Neuron (in vitro differentiated cells): ENCODE data around the gene TNFRSF12A.
A peak's percentile ranks its signal among the peaks of the same experiment; 100 is the strongest.

Experiments used
- H2AFZ ChIP-seq: one replicate; pipeline ENCODE4 v1.6.1; 2013; ENCODE audit warnings: low read depth, mild to moderate bottlenecking, inconsistent platforms, low read length, moderate library complexity
- H3K27me3 ChIP-seq: one replicate; pipeline ENCODE4 v1.6.1; 2013; ENCODE audit warnings: low read length; ENCODE audit not compliant: insufficient read depth
- H3K36me3 ChIP-seq: one replicate; pipeline ENCODE4 v1.6.1; 2013; ENCODE audit warnings: low read length; ENCODE audit not compliant: insufficient read depth
- H3K4me1 ChIP-seq: one replicate; pipeline ENCODE4 v1.6.1; 2013; ENCODE audit warnings: low read length; ENCODE audit not compliant: insufficient read depth
- H3K4me3 ChIP-seq: 2 replicates; pipeline ENCODE4 v1.5.1; 2013; ENCODE audit warnings: mild to moderate bottlenecking, low read length, moderate library complexity
- H3K9me3 ChIP-seq: one replicate; pipeline ENCODE4 v1.6.1; 2013; ENCODE audit warnings: low read length

TNFRSF12A gene

GRCh38 chr16:3056336-3057180 is 36.4 kb downstream of the TNFRSF12A start:
- Histone ChIP-seq H3K4me3 (no peak overlapping the region), H3K4me1 (peaks cover 7% of the 10 kb centered on the region), H3K9me3 (no peaks in the 10 kb centered on the region), H3K36me3 (no peaks in the 10 kb centered on the region), H2AFZ (no peak overlapping the region), H3K27me3 (no peaks in the 10 kb centered on the region)

- H3K27me3 ChIP-seq = no peaks in the 10 kb centered on the region
- H3K4me1 ChIP-seq = peaks cover 7% of the 10 kb centered on the region
- no peaks in the 10 kb centered on the region for H3K36me3 ChIP-seq
- no peak overlapping the region for H2AFZ ChIP-seq
- no peak overlapping the region for H3K4me3 ChIP-seq
- no peaks in the 10 kb centered on the region for H3K9me3 ChIP-seq
These were observed 37.3 kb downstream of the TNFRSF12A start for GRCh38 chr16:3057181-3058138.

GRCh38 chr16:3058139-3059030 is 38.2 kb downstream of the TNFRSF12A start:
- H3K9me3 ChIP-seq = no peaks in the 10 kb centered on the region
- H3K4me3 ChIP-seq = peak overlapping the region; percentile 86
- H3K27me3 ChIP-seq = no peaks in the 10 kb centered on the region
- peaks cover 7% of the 10 kb centered on the region for H3K4me1 ChIP-seq
- peak overlapping the region; percentile 64 for H2AFZ ChIP-seq
- no peaks in the 10 kb centered on the region for H3K36me3 ChIP-seq

- Histone ChIP-seq H3K27me3 (peaks cover 2% of the 10 kb centered on the region), H3K36me3 (no peaks in the 10 kb centered on the region)
These were observed 39.0 kb downstream of the TNFRSF12A start for GRCh38 chr16:3059041-3059722.

GRCh38 chr16:3059723-3060242 is 39.6 kb downstream of the TNFRSF12A start:
- Histone ChIP-seq H3K9me3 (peaks cover 3% of the 10 kb centered on the region), H3K4me3 (peak overlapping the region; percentile 47)

More at GRCh38 chr16:3059041-3059722, 39.0 kb downstream of the TNFRSF12A start:
- peaks cover 7% of the 10 kb centered on the region for H3K4me1 ChIP-seq
- H3K9me3 ChIP-seq = peaks cover 3% of the 10 kb centered on the region
- peak overlapping the region; percentile 64 for H2AFZ ChIP-seq
- peak overlapping the region; percentile 86 for H3K4me3 ChIP-seq

GRCh38 chr16:3060339-3061127 is 40.4 kb downstream of the TNFRSF12A start:
- peaks cover 2% of the 10 kb centered on the region for H3K27me3 ChIP-seq
- no peak overlapping the region for H3K4me3 ChIP-seq
- no peaks in the 10 kb centered on the region for H3K36me3 ChIP-seq
- no peak overlapping the region for H2AFZ ChIP-seq
- H3K9me3 ChIP-seq = peaks cover 3% of the 10 kb centered on the region
- H3K4me1 ChIP-seq = peaks cover 7% of the 10 kb centered on the region

More at GRCh38 chr16:3059723-3060242, 39.6 kb downstream of the TNFRSF12A start:
- H3K27me3 ChIP-seq = peaks cover 2% of the 10 kb centered on the region
- peak overlapping the region; percentile 64 for H2AFZ ChIP-seq
- H3K36me3 ChIP-seq = no peaks in the 10 kb centered on the region
- H3K4me1 ChIP-seq = peaks cover 7% of the 10 kb centered on the region

- H3K36me3 ChIP-seq = no peaks in the 10 kb centered on the region
- H3K4me3 ChIP-seq = no peak overlapping the region
- no peak overlapping the region for H2AFZ ChIP-seq
- H3K27me3 ChIP-seq = peaks cover 2% of the 10 kb centered on the region
- H3K4me1 ChIP-seq = peaks cover 7% of the 10 kb centered on the region
- peaks cover 3% of the 10 kb centered on the region for H3K9me3 ChIP-seq
These were observed 42.4 kb downstream of the TNFRSF12A start for GRCh38 chr16:3062553-3062952.

- Histone ChIP-seq H3K4me1 (peaks cover 7% of the 10 kb centered on the region), H3K27me3 (peaks cover 4% of the 10 kb centered on the region), H3K4me3 (no peak overlapping the region), H2AFZ (no peak overlapping the region), H3K9me3 (peaks cover 3% of the 10 kb centered on the region), H3K36me3 (no peaks in the 10 kb centered on the region)
These were observed 43.6 kb downstream of the TNFRSF12A start for GRCh38 chr16:3063625-3064386.

- Histone ChIP-seq H3K27me3 (peaks cover 4% of the 10 kb centered on the region), H3K36me3 (no peaks in the 10 kb centered on the region), H3K4me1 (no peaks in the 10 kb centered on the region), H2AFZ (no peak within 1 kb of the TSS), H3K9me3 (peaks cover 3% of the 10 kb centered on the region), H3K4me3 (no peak within 1 kb of the TSS)
These were observed 45.0 kb downstream of the TNFRSF12A start, which contains the start of gene IL32 for GRCh38 chr16:3065069-3065741. IL32 (plus strand) TSS chr16:3065640; CDS start chr16:3065812, 172 bp downstream.

GRCh38 chr16:3065742-3066439 is 45.7 kb downstream of the TNFRSF12A start:
- peaks cover 6% of the 10 kb centered on the region for H3K27me3 ChIP-seq

More at GRCh38 chr16:3065742-3066439, 45.7 kb downstream of the TNFRSF12A start:
- no peaks in the 10 kb centered on the region for H3K36me3 ChIP-seq
- H3K4me3 ChIP-seq = no peak overlapping the region
- no peaks in the 10 kb centered on the region for H3K4me1 ChIP-seq
- H3K9me3 ChIP-seq = peaks cover 3% of the 10 kb centered on the region
- no peak overlapping the region for H2AFZ ChIP-seq
